ENCODE measurements around the gene RPS6KA5.
"Not testable (repeated sequence)": the region's sequence is repeated elsewhere in the genome, so short reads cannot be mapped to it uniquely, and the experiment has no call there.

Gene RPS6KA5

DNA sequence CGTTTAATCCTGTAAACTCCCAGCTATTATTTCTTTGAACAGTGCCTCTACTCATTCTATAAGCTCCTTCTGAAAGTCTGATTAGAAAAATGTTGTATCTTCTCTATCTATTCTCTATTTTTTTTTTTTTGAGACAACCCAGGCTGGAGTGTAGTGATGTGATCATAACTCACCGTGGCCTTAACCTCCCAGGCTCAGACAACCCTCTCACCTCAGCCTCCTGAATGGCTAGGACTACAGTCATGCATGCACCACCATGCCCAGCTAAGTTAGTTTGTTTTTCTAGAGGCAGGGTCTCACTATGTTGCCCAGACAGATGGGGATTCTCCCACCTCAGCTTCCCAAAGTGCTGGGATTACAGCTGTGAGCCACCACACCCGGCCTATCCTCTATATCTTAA, 66.6 kb downstream of the RPS6KA5 start:
- Histone ChIP-seq H3K27ac (ENCODE audit: insufficient read depth, low read depth, low read length, poor library complexity, severe bottlenecking) (no peak overlapping the region), H3K4me1 (ENCODE audit: control insufficient read depth, insufficient read depth, low read length) (no peaks in the 10 kb centered on the region), H3K36me3 (ENCODE audit: control insufficient read depth, insufficient read depth, low read length) (no peaks in the 10 kb centered on the region), H3K9me3 (ENCODE audit: control insufficient read depth, low read length) (no peaks in the 10 kb centered on the region), H3K27me3 (ENCODE audit: control insufficient read depth, insufficient read depth, low read length, poor library complexity, severe bottlenecking) (no peaks in the 10 kb centered on the region), H3K4me3 (ENCODE audit: insufficient read depth, low read depth, low read length) (no peak overlapping the region)
- 89 to 96% methylated on average over 2 to 3 of the region's 3 CpGs for WGBS, 2 experiments

DNA sequence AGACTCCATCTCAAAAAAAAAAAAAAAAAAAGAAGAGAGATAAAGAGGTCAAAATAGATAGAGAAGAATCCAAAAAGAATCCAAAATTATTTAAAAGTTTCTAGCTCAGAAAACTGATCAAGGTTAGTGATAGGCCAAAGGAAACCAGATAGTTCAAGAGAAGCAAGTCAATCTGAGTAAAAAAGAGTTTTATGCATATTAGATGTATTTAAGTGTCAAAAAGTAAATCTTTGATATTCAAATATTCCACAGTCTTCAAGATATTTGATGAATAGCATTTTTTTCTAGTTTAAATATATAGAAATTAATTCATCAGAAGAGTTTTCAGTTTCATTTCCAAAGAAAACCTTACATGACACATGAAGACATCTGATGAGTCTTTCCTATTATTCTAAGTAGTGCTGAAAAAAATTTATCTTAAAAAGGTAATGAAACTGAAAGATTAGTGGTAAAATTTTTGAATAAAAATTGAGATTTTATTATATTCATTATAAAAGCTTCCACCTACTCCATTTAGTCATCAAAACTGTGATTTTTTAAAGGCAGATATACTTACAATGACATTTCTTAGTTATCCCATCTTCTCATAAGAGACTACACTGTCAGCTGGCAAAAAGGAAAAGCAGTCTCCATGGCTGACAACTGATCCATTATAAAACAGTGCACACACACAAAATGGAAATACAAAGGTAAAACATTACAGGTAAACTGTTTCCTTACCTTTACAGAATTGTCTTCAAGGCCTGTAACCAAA, 68.6 kb downstream of the RPS6KA5 start:
- no peaks in the 10 kb centered on the region for H3K27me3 ChIP-seq (ENCODE audit: control insufficient read depth, insufficient read depth, low read length, poor library complexity, severe bottlenecking)
- no peaks in the 10 kb centered on the region for H3K4me1 ChIP-seq (ENCODE audit: control insufficient read depth, insufficient read depth, low read length)
- H3K36me3 ChIP-seq (ENCODE audit: control insufficient read depth, insufficient read depth, low read length): no peaks in the 10 kb centered on the region
- no peak overlapping the region for H3K27ac ChIP-seq (ENCODE audit: insufficient read depth, low read depth, low read length, poor library complexity, severe bottlenecking)
- no peaks in the 10 kb centered on the region for H3K9me3 ChIP-seq (ENCODE audit: control insufficient read depth, low read length)
- no peak overlapping the region for H3K4me3 ChIP-seq (ENCODE audit: insufficient read depth, low read depth, low read length)

DNA sequence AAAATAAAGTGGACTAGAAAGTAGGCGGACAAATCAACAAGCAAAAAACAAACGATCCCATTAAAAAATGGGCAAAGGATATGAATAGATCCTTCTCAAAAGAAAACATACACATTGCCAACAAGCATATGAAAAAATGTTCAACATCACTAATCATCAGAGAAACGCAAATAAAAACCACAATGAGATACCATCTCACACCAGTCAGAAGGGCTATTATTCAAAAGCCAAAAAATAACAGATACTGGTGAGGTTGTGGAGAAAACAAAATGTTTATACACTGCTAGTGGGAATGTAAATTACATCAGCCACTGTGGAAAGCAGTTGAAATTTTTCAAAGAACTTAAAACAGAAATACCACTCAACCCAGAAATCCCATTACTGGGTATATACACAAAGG, 70.3 kb downstream of the RPS6KA5 start:
- 84 to 94% methylated on average over 2 to 3 of the region's 3 CpGs for WGBS, 2 experiments
- Histone ChIP-seq H3K27ac (ENCODE audit: insufficient read depth, low read depth, low read length, poor library complexity, severe bottlenecking) (no peak overlapping the region), H3K9me3 (ENCODE audit: control insufficient read depth, low read length) (no peaks in the 10 kb centered on the region), H3K4me3 (ENCODE audit: insufficient read depth, low read depth, low read length) (no peak overlapping the region), H3K36me3 (ENCODE audit: control insufficient read depth, insufficient read depth, low read length) (no peaks in the 10 kb centered on the region), H3K4me1 (ENCODE audit: control insufficient read depth, insufficient read depth, low read length) (no peaks in the 10 kb centered on the region), H3K27me3 (ENCODE audit: control insufficient read depth, insufficient read depth, low read length, poor library complexity, severe bottlenecking) (no peaks in the 10 kb centered on the region)

DNA sequence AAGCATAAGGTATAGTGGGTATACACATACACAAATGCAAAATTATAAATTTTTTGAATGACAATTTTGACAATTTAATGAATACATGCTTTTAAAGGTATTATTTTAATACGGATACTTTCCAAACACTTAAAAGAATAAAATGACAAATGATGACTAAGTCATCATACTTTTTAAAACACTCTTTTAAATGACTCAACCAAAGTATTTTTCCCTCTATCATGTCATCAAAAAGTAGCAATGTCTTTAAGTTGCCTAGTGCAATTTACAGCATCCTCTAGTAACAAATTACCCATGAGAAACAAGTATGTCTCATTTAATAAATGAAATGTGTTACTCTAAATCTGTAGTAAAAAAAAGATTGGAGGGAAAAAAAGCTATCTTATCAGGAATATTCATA, 73.3 kb downstream of the RPS6KA5 start:
- H3K27ac ChIP-seq (ENCODE audit: insufficient read depth, low read depth, low read length, poor library complexity, severe bottlenecking): no peak overlapping the region
- H3K4me3 ChIP-seq (ENCODE audit: insufficient read depth, low read depth, low read length): no peak overlapping the region
- H3K27me3 ChIP-seq (ENCODE audit: control insufficient read depth, insufficient read depth, low read length, poor library complexity, severe bottlenecking): no peaks in the 10 kb centered on the region
- H3K36me3 ChIP-seq (ENCODE audit: control insufficient read depth, insufficient read depth, low read length): no peaks in the 10 kb centered on the region
- WGBS, 2 experiments: 83% methylated on average over 1 of the region's 1 CpG; no CpG with 5 or more reads in 1 of the 2 experiments
- H3K9me3 ChIP-seq (ENCODE audit: control insufficient read depth, low read length): no peaks in the 10 kb centered on the region
- H3K4me1 ChIP-seq (ENCODE audit: control insufficient read depth, insufficient read depth, low read length): no peaks in the 10 kb centered on the region

DNA sequence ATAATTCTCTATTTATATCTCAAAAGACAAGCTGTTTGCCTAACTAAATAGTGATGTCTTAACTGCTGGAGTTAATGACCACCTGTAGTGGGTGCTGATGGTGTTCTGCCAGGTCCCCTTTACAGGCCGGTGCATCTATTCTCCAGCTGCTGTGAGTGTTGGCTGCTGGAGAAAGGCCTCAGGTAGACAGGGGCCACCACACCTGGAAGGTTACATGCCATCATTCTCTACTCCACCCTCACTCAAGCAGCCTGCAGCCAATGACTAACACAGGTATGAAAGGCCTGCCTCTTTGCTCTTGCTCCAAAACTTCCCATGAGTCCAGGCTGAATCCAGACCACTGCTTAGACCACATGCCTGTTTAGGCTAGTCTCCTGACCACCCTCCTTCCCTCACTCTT, 73.9 kb downstream of the RPS6KA5 start:
- Histone ChIP-seq H3K9me3 (ENCODE audit: control insufficient read depth, low read length) (no peaks in the 10 kb centered on the region), H3K36me3 (ENCODE audit: control insufficient read depth, insufficient read depth, low read length) (no peaks in the 10 kb centered on the region), H3K4me3 (ENCODE audit: insufficient read depth, low read depth, low read length) (no peak overlapping the region), H3K27me3 (ENCODE audit: control insufficient read depth, insufficient read depth, low read length, poor library complexity, severe bottlenecking) (no peaks in the 10 kb centered on the region), H3K27ac (ENCODE audit: insufficient read depth, low read depth, low read length, poor library complexity, severe bottlenecking) (no peak overlapping the region), H3K4me1 (ENCODE audit: control insufficient read depth, insufficient read depth, low read length) (no peaks in the 10 kb centered on the region)
- 85 to 95% methylated on average over 1 of the region's 1 CpG for WGBS, 2 experiments

DNA sequence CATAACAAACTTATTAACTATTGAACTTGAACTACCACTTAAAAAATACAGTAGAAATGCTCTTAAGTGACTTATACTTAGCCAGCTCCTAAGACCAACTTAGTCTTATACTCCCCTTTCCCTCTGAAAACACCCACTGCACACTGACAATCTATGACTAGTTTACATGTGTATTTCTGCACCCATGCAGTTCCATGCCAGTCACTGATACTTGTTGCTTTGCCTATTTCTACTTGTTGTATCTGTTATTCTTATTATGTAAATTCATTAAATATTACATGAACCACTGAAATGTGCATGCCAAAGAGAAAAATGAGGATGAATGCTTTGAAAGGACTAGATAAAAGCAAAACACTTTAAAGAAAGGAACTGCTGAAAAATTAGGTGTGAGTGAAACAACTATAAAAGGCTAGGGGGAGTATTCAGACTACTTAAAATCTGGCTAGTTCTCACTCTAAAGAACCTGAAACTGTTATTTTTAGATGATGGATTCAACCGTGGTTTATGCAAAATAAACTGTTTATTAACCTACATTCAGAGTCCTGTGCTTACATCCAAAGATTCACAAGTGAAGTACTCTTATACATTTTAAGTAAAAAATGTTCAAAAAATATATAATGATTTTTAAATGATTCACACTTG, 74.7 kb downstream of the RPS6KA5 start:
- no peaks in the 10 kb centered on the region for H3K9me3 ChIP-seq (ENCODE audit: control insufficient read depth, low read length)
- WGBS, 2 experiments: 80 to 100% methylated on average over 1 of the region's 1 CpG

DNA sequence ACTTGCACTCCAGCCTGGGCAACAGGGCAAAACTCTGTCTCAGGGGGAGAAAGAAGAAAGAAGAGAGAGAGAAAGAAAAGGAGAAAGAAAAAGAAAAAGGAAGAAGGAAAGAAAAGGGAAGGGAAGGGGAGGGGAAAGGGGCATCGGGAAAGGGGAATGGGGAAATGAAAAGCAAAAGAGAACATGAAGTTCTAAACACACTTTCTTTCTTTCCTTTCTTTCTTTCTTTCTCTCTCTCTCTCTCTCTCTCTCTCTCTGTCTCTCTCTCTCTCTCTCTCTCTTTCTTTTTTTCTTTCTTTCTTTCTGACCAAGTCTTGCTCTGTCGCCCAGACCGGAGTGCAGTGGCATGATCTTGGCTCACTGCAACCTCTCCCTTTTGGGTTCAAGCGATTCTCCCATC, 76.9 kb downstream of the RPS6KA5 start:
- Histone ChIP-seq H3K27me3 (ENCODE audit: control insufficient read depth, insufficient read depth, low read length, poor library complexity, severe bottlenecking) (no peaks in the 10 kb centered on the region), H3K9me3 (ENCODE audit: control insufficient read depth, low read length) (no peaks in the 10 kb centered on the region), H3K36me3 (ENCODE audit: control insufficient read depth, insufficient read depth, low read length) (no peaks in the 10 kb centered on the region), H3K4me3 (ENCODE audit: insufficient read depth, low read depth, low read length) (no peak overlapping the region), H3K4me1 (ENCODE audit: control insufficient read depth, insufficient read depth, low read length) (no peaks in the 10 kb centered on the region), H3K27ac (ENCODE audit: insufficient read depth, low read depth, low read length, poor library complexity, severe bottlenecking) (no peak overlapping the region)
- whole genome bisulfite sequencing, 2 experiments: 88 to 93% methylated on average over 4 of the region's 4 CpGs

More for the DNA sequence above, 74.7 kb downstream of the RPS6KA5 start:
- H3K27ac ChIP-seq (ENCODE audit: insufficient read depth, low read depth, low read length, poor library complexity, severe bottlenecking): no peak overlapping the region
- no peaks in the 10 kb centered on the region for H3K27me3 ChIP-seq (ENCODE audit: control insufficient read depth, insufficient read depth, low read length, poor library complexity, severe bottlenecking)
- no peak overlapping the region for H3K4me3 ChIP-seq (ENCODE audit: insufficient read depth, low read depth, low read length)
- no peaks in the 10 kb centered on the region for H3K4me1 ChIP-seq (ENCODE audit: control insufficient read depth, insufficient read depth, low read length)
- H3K36me3 ChIP-seq (ENCODE audit: control insufficient read depth, insufficient read depth, low read length): no peaks in the 10 kb centered on the region

DNA sequence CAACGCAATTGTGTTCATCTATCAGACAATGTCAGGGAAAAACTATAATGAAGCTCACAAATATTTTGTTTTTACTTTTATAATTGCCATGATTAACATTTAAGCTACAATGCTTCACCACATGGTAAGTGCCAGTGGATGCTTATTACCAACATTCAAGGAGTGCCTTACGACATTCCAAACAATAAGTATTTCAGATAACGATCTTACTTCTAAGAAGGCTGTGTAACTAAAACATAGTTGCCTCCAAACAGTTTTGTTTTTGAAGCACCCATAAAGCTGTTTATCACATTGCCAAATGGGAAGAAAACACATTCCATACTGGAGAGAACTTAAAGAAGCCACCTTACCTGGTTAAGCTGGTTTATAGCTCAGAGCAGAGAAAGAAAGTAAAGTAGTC, 78.8 kb downstream of the RPS6KA5 start:
- whole genome bisulfite sequencing, 2 experiments: 95 to 96% methylated on average over 3 of the region's 3 CpGs
- Histone ChIP-seq H3K4me1 (ENCODE audit: control insufficient read depth, insufficient read depth, low read length) (no peaks in the 10 kb centered on the region), H3K27me3 (ENCODE audit: control insufficient read depth, insufficient read depth, low read length, poor library complexity, severe bottlenecking) (no peaks in the 10 kb centered on the region), H3K4me3 (ENCODE audit: insufficient read depth, low read depth, low read length) (no peak overlapping the region), H3K9me3 (ENCODE audit: control insufficient read depth, low read length) (no peaks in the 10 kb centered on the region), H3K36me3 (ENCODE audit: control insufficient read depth, insufficient read depth, low read length) (no peaks in the 10 kb centered on the region), H3K27ac (ENCODE audit: insufficient read depth, low read depth, low read length, poor library complexity, severe bottlenecking) (no peak overlapping the region)

DNA sequence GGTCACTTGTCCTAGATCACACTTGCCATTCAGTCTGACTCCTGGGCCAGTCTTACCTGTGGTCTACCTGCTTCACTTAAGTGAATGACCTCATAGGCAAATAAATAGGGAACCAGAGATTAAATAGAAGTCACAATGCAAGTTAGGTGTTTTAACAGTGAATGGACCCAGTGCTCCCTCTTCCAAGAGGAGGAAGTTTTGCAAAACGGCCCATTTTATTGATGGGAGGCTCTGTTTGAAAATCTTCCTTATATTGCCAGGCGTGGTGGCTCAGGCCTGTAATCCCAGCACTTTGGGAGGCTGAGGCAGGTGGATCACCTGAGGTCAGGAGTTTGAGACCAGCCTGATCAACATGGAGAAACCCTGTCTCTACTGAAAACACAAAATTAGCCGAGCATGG, 79.8 kb downstream of the RPS6KA5 start:
- H3K27ac ChIP-seq (ENCODE audit: insufficient read depth, low read depth, low read length, poor library complexity, severe bottlenecking); H3K36me3 ChIP-seq (ENCODE audit: control insufficient read depth, insufficient read depth, low read length); H3K9me3 ChIP-seq (ENCODE audit: control insufficient read depth, low read length); H3K4me3 ChIP-seq (ENCODE audit: insufficient read depth, low read depth, low read length); H3K27me3 ChIP-seq (ENCODE audit: control insufficient read depth, insufficient read depth, low read length, poor library complexity, severe bottlenecking); H3K4me1 ChIP-seq (ENCODE audit: control insufficient read depth, insufficient read depth, low read length): not testable (repeated sequence)
- 90 to 92% methylated on average over 3 of the region's 3 CpGs for WGBS, 2 experiments

DNA sequence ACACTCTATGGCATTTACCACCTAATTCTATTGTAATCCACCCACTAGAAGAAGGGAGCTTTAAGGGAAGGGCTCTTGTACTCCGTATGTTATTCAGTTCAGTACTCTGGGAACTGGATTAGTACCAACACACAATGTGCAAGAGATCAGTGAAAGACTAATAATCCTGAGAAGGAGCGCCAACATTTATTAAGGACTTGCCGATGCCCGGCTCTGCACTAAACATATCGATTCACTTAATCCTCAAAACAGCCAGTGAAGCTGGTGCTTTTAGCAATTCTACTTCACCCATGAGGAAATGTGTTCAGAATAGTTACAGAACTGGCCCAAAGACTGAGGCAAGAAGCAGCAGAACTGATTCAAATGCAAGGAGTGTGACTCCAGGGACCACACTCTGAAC, 80.9 kb downstream of the RPS6KA5 start:
- 93 to 95% methylated on average over 5 of the region's 5 CpGs for WGBS, 2 experiments
- Histone ChIP-seq H3K4me1 (ENCODE audit: control insufficient read depth, insufficient read depth, low read length) (no peaks in the 10 kb centered on the region), H3K27ac (ENCODE audit: insufficient read depth, low read depth, low read length, poor library complexity, severe bottlenecking) (no peak overlapping the region)

More for the DNA sequence above, 80.9 kb downstream of the RPS6KA5 start:
- Histone ChIP-seq H3K9me3 (ENCODE audit: control insufficient read depth, low read length) (no peaks in the 10 kb centered on the region), H3K27me3 (ENCODE audit: control insufficient read depth, insufficient read depth, low read length, poor library complexity, severe bottlenecking) (no peaks in the 10 kb centered on the region), H3K36me3 (ENCODE audit: control insufficient read depth, insufficient read depth, low read length) (no peaks in the 10 kb centered on the region), H3K4me3 (ENCODE audit: insufficient read depth, low read depth, low read length) (no peak overlapping the region)
